Endothelial cell of umbilical vein (primary cell): ENCODE results near the gene ACTBL2. TPM values are rescaled to one million over a fixed set of nuclear protein-coding genes. Genes with fewer than 3 reads are reported as not detected.

Experiments
- BruUV-seq: library from RNA; stranded (reverse); fragments of 400-500 nt; replicated peaks from 2 replicates; lab custom pipeline; 2021; lab: Mats Ljungman, UMichigan
- CTCF ChIA-PET: fragments of 300-600, 350-600 bp; sonication (Branson Sonifier 250); formaldehyde crosslinking; loops from one replicate; lab custom pipeline; 2021; ENCODE audit warnings: antibody characterized with exemption, inconsistent platforms; lab: Charles Lee
- POLR2A ChIA-PET: fragments of 300-600, 350-600 bp; sonication (Branson Sonifier 250); formaldehyde crosslinking; loops from one replicate; lab custom pipeline; 2021; ENCODE audit warnings: antibody characterized with exemption, inconsistent platforms; lab: Charles Lee
- DNase-seq: peaks from one replicate; pipeline ENCODE4 v3.0.0-alpha.2; 2011; ENCODE audit warnings: low read depth, low spot score
- FAIRE-seq: peaks from 2 replicates; lab custom pipeline; 2011; peaks lifted over from hg19 to GRCh38; lab: Jason Lieb, UNC
- H2AFZ ChIP-seq: 2 replicates; pipeline ENCODE4 v1.6.0; 2012; ENCODE audit warnings: low read depth, low read length, control low read depth, inconsistent platforms
- H3K27ac ChIP-seq: 2 replicates; pipeline ENCODE4 v1.5.1; 2011; ENCODE audit warnings: low read depth, mild to moderate bottlenecking, control low read depth, low read length, moderate library complexity; ENCODE audit not compliant: insufficient read depth
- H3K27me3 ChIP-seq, 2 experiments: 2 replicates each; pipeline versions ENCODE4 v1.6.0 to v1.6.1; 2011; ENCODE audit warnings: low read length in 2 of 2, mixed read lengths in 1 of 2; ENCODE audit not compliant: control insufficient read depth in 2 of 2, insufficient read depth in 2 of 2
- H3K36me3 ChIP-seq, 2 experiments: 2 replicates in 1 of 2; 3 replicates in 1 of 2; pipeline ENCODE4 v1.5.1; 2011; ENCODE audit warnings: low read length in 2 of 2, mild to moderate bottlenecking in 1 of 2, moderate library complexity in 1 of 2; ENCODE audit not compliant: control insufficient read depth in 2 of 2, insufficient read depth in 2 of 2; ENCODE audit errors: extremely low read depth in 1 of 2
- H3K4me1 ChIP-seq: 3 replicates; pipeline ENCODE4 v1.5.1; 2011; ENCODE audit warnings: mild to moderate bottlenecking, low read length; ENCODE audit not compliant: control insufficient read depth, insufficient read depth; ENCODE audit errors: extremely low read depth
- H3K4me2 ChIP-seq: 2 replicates; pipeline ENCODE4 v1.6.1; 2011; ENCODE audit warnings: low read length, control low read depth, mixed read lengths; ENCODE audit not compliant: insufficient read depth
- H3K4me3 ChIP-seq, 3 experiments: fragments of 200-600 bp in 1 of 3; sonication (generic), shearing (Covaris generic) in 1 of 3; replicated peaks in 1 of 3; 2 replicates each; pipeline ENCODE4 v1.5.1; 2011 to 2016; ENCODE audit warnings: control low read depth in 3 of 3, low read length in 3 of 3, mild to moderate bottlenecking in 2 of 3, inconsistent platforms in 1 of 3, low read depth in 1 of 3, moderate library complexity in 1 of 3; ENCODE audit not compliant: insufficient read depth in 1 of 3
- H3K79me2 ChIP-seq: 2 replicates; pipeline ENCODE4 v1.6.0; 2012; ENCODE audit warnings: low read length, inconsistent platforms; ENCODE audit not compliant: control insufficient read depth, insufficient read depth
- H3K9ac ChIP-seq: replicated peaks from 2 replicates; pipeline ENCODE3; 2011; ENCODE audit warnings: low read length, control low read depth; ENCODE audit not compliant: insufficient read depth; ENCODE audit errors: extremely low read depth
- H3K9me1 ChIP-seq: replicated peaks from 3 replicates; pipeline ENCODE4 v1.6.0; 2011; ENCODE audit warnings: mild to moderate bottlenecking, low read length; ENCODE audit not compliant: control insufficient read depth, insufficient read depth; ENCODE audit errors: extremely low read depth
- H3K9me3 ChIP-seq: replicated peaks from 2 replicates; pipeline ENCODE4 v1.5.1; 2012; ENCODE audit warnings: low read length, inconsistent platforms; ENCODE audit not compliant: control insufficient read depth, insufficient read depth
- H4K20me1 ChIP-seq: replicated peaks from 2 replicates; pipeline ENCODE3; 2011; ENCODE audit warnings: mild to moderate bottlenecking, low read length; ENCODE audit not compliant: control insufficient read depth, insufficient read depth; ENCODE audit errors: extremely low read depth
- FOS ChIP-seq: IDR thresholded peaks from 2 replicates; pipeline ENCODE4 v1.6.1; 2011; ENCODE audit warnings: mild to moderate bottlenecking, low read length, moderate library complexity, borderline replicate concordance; ENCODE audit not compliant: insufficient read depth
- JUN ChIP-seq: IDR thresholded peaks from 2 replicates; pipeline ENCODE4 v1.6.1; 2011; ENCODE audit warnings: borderline replicate concordance, low read depth; ENCODE audit not compliant: insufficient read length, insufficient read depth
- POLR2A ChIP-seq: IDR thresholded peaks from 2 replicates; pipeline ENCODE4 v1.6.1; 2012; ENCODE audit warnings: low read depth, mild to moderate bottlenecking, control low read depth, low read length
- POLR2AphosphoS5 ChIP-seq: IDR thresholded peaks from 2 replicates; pipeline ENCODE4 v1.6.1; 2012; ENCODE audit warnings: low read depth, mild to moderate bottlenecking, control low read depth, low read length, moderate library complexity; ENCODE audit not compliant: insufficient read depth
- dilution Hi-C: fragments of 300-500 bp; cut with MboI; formaldehyde crosslinking; loops from one replicate; pipeline ENCODE4 v1.15.0; 2019; ENCODE audit warnings: low sequenced_read_pairs; ENCODE audit not compliant: extremely low pct_ligation_motif_present
- intact Hi-C: fragments of 100-400 bp; cut with micrococcal nuclease; formaldehyde crosslinking; loops from one replicate; pipeline ENCODE4 v1.10.0; 2022
- polyA plus RNA-seq, 4 experiments: library from polyadenylated mRNA; depleted of rRNA in 3 of 4; stranded (reverse) in 3 of 4; unstranded in 1 of 4; fragments of >200 nt; gene quantifications; 2 replicates each; pipeline versions ENCODE4 v1.2.1 to v1.2.3, GENCODE V29; 2011 to 2012; ENCODE audit warnings: missing spikeins in 1 of 4
- total RNA-seq: library from RNA; stranded (reverse); gene quantifications from 2 replicates; pipeline ENCODE4 v1.2.3, GENCODE V29; 2021
- TF ChIP-seq, protein P1 (sequence below), 2 donors: IDR thresholded peaks; 1 replicate in 1 of 2; 2 replicates in 1 of 2; pipeline ENCODE4 v1.5.1; 2011; ENCODE audit warnings: low read length in 2 of 2, mild to moderate bottlenecking in 2 of 2, moderate library complexity in 2 of 2, control low read depth in 1 of 2, inconsistent platforms in 1 of 2, low read depth in 1 of 2; ENCODE audit not compliant: insufficient read depth in 1 of 2; ENCODE audit errors: extremely low read depth in 1 of 2

ACTBL2 gene
- total and polyA plus RNA-seq, 2 donors (not counting 3 experiments of a cell fraction or from before 2014, with no cell fraction given), result 0.08 TPM; not detected in 1

DNA sequence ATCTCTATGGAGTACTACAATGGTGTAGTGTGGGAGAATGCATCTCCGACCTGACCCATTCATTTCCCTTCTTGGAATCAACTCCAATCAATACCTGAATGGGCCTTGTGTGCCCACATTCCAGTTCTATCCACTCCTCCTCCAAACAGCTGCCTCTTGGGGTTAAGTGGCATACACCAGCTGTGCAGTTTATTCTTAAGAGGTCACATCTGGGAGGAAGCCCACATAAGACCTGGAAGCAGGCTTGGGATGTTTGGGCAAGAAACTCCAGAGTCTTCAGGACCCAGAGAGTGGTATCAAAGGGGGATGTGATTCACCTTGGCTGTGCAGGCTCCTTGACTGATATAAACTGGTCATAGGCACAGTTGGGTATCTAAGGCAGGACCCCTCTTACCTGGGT lies 46.0 kb downstream of the ACTBL2 start:
- Histone ChIP-seq H4K20me1 (no peaks in the 10 kb centered on the region), H3K9me1 (no peaks in the 10 kb centered on the region), H3K4me2 (peak overlapping the region; percentile 48), H3K9me3 (no peaks in the 10 kb centered on the region), H3K4me1 (peaks cover 80% of the 10 kb centered on the region), H3K36me3 (no peaks in the 10 kb centered on the region), H3K4me3 (no peak overlapping the region), H3K27ac (peak overlapping the region; percentile 98), H3K9ac (peak overlapping the region; percentile 71), H3K27me3 (no peaks in the 10 kb centered on the region), H2AFZ (no peak overlapping the region), H3K79me2 (no peaks in the 10 kb centered on the region)
- TF ChIP-seq, protein P1, sequence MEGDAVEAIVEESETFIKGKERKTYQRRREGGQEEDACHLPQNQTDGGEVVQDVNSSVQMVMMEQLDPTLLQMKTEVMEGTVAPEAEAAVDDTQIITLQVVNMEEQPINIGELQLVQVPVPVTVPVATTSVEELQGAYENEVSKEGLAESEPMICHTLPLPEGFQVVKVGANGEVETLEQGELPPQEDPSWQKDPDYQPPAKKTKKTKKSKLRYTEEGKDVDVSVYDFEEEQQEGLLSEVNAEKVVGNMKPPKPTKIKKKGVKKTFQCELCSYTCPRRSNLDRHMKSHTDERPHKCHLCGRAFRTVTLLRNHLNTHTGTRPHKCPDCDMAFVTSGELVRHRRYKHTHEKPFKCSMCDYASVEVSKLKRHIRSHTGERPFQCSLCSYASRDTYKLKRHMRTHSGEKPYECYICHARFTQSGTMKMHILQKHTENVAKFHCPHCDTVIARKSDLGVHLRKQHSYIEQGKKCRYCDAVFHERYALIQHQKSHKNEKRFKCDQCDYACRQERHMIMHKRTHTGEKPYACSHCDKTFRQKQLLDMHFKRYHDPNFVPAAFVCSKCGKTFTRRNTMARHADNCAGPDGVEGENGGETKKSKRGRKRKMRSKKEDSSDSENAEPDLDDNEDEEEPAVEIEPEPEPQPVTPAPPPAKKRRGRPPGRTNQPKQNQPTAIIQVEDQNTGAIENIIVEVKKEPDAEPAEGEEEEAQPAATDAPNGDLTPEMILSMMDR (IDR thresholded peaks at IDR 0.05; ENCODE audit: extremely low read depth in 1 of 2, insufficient read depth in 1 of 2, low read depth in 1 of 2, low read length in 2 of 2), result no peak
- TF ChIP-seq POLR2A, result peak; percentile 55
- TF ChIP-seq FOS, result peak; percentile 39
- peak; percentile 59 for TF ChIP-seq POLR2AphosphoS5
- TF ChIP-seq JUN, result peak; percentile 27
- ChIA-PET POLR2A (interaction anchor here (2.1 kb wide), 1 partner anchor 1024 kb away, joined by 7 read pairs; the partner anchor contains the start of gene PLK2), CTCF (interaction anchor here (1.9 to 2.1 kb wide), 2 partner anchors 63 to 342 kb away, joined by 6 to 13 read pairs; no protein-coding TSS in a partner anchor)
- no TSS peak for BruUV-seq
- FAIRE-seq (no peak), DNase-seq (peak; percentile 88)
- intact Hi-C loops (loop anchor here (1.0 to 5.0 kb wide), 4 partner anchors 52 to 1024 kb away; partner anchors contain the start of gene PLK2), dilution Hi-C loops (no loop called here)
